ENCODE measurements around the gene ZNF598. TPM values are rescaled to one million over a fixed set of nuclear protein-coding genes. Genes with fewer than 3 reads are reported as not detected.

ZNF598 gene
- total RNA-seq, 1 experiment from 2014 or later = 85.7 TPM

DNA sequence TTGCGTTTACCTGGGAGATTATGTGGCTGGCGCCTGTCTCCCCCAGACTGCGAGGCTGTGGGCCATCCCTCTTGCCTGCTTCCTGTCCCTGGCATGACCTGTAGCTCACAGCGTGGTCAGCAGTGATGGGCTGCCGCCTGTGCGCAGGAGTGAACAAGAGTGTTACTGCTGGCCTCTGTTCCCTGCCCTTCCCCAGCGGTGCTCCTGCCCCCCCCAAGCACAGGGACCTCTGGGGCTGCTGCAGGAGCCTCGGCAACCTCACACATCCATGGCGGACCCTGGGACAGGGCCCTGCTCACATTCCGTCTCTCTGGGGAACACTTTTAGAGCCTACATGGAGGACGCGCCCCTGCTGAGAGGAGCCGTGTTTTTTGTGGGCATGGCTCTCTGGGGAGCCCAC lies 48.8 kb upstream of the ZNF598 start:
- Histone ChIP-seq H3K36me3 (ENCODE audit: control insufficient read depth, insufficient read depth, low read length) (no peaks in the 10 kb centered on the region), H3K4me3 (ENCODE audit: low read depth in 2 of 2, low read length in 2 of 2) (no peak overlapping the region), H3K27ac (ENCODE audit: low read length) (no peak overlapping the region), H3K27me3 (ENCODE audit: control insufficient read depth, insufficient read depth, low read length) (no peaks in the 10 kb centered on the region), H3K9me3 (ENCODE audit: control insufficient read depth, insufficient read depth, low read depth, low read length) (no peaks in the 10 kb centered on the region), H3K4me1 (ENCODE audit: control insufficient read depth, insufficient read depth, low read length) (no peaks in the 10 kb centered on the region)
- POLR2A ChIA-PET = no interaction called here
- in situ Hi-C loops (cut with HindIII; ENCODE audit: low pct_unique_long_range_greater_than_20kb, low sequenced_read_pairs) (no loop called here), intact Hi-C loops (cut with micrococcal nuclease; ENCODE audit: unreplicated experiment) (no loop called here)
- DNase-seq (ENCODE audit: low read depth, low spot score) = no peak
- no TSS peak for BruUV-seq (replicated peaks)
- CTCF ChIA-PET = no interaction called here
- ATAC-seq = no peak
- TF ChIP-seq POLR2AphosphoS5 (IDR thresholded peaks at IDR 0.05; ENCODE audit: low read depth, low read length) (no peak), SIN3A (IDR thresholded peaks at IDR 0.05; ENCODE audit: borderline replicate concordance, insufficient read depth, low read depth, low read length) (no peak), TCF7L2 (IDR thresholded peaks at IDR 0.05; ENCODE audit: low read depth, low read length) (no peak)
- TF ChIP-seq, protein P1, sequence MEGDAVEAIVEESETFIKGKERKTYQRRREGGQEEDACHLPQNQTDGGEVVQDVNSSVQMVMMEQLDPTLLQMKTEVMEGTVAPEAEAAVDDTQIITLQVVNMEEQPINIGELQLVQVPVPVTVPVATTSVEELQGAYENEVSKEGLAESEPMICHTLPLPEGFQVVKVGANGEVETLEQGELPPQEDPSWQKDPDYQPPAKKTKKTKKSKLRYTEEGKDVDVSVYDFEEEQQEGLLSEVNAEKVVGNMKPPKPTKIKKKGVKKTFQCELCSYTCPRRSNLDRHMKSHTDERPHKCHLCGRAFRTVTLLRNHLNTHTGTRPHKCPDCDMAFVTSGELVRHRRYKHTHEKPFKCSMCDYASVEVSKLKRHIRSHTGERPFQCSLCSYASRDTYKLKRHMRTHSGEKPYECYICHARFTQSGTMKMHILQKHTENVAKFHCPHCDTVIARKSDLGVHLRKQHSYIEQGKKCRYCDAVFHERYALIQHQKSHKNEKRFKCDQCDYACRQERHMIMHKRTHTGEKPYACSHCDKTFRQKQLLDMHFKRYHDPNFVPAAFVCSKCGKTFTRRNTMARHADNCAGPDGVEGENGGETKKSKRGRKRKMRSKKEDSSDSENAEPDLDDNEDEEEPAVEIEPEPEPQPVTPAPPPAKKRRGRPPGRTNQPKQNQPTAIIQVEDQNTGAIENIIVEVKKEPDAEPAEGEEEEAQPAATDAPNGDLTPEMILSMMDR (IDR thresholded peaks at IDR 0.05) = no peak
- TF ChIP-seq, protein P2, sequence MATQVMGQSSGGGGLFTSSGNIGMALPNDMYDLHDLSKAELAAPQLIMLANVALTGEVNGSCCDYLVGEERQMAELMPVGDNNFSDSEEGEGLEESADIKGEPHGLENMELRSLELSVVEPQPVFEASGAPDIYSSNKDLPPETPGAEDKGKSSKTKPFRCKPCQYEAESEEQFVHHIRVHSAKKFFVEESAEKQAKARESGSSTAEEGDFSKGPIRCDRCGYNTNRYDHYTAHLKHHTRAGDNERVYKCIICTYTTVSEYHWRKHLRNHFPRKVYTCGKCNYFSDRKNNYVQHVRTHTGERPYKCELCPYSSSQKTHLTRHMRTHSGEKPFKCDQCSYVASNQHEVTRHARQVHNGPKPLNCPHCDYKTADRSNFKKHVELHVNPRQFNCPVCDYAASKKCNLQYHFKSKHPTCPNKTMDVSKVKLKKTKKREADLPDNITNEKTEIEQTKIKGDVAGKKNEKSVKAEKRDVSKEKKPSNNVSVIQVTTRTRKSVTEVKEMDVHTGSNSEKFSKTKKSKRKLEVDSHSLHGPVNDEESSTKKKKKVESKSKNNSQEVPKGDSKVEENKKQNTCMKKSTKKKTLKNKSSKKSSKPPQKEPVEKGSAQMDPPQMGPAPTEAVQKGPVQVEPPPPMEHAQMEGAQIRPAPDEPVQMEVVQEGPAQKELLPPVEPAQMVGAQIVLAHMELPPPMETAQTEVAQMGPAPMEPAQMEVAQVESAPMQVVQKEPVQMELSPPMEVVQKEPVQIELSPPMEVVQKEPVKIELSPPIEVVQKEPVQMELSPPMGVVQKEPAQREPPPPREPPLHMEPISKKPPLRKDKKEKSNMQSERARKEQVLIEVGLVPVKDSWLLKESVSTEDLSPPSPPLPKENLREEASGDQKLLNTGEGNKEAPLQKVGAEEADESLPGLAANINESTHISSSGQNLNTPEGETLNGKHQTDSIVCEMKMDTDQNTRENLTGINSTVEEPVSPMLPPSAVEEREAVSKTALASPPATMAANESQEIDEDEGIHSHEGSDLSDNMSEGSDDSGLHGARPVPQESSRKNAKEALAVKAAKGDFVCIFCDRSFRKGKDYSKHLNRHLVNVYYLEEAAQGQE (IDR thresholded peaks at IDR 0.05; ENCODE audit: insufficient read depth in 1 of 2, low read depth in 2 of 2, low read length in 1 of 2) = no peak

DNA sequence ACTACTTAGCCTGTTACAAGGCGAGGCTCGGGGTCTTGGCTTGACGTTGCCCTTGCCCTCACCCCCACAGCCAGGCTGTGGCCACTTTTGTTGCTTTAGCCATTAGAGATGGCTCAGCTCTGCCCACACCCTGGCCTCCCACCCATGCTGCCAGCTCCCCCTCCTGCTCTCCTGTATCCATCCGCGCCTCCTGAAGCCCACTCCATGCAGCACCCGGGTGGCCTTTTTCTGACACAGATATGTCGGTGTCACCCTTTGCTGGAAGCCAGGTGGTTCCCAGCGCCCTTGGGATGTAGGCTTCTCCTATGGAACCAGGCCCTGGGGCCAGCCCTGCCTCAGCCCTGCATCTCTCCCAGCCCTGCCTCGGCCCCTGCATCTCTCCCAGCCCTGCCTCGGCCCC lies 47.8 kb upstream of the ZNF598 start:
- Histone ChIP-seq H3K27me3 (ENCODE audit: control insufficient read depth, insufficient read depth, low read length) (no peaks in the 10 kb centered on the region), H3K9me3 (ENCODE audit: control insufficient read depth, insufficient read depth, low read depth, low read length) (no peaks in the 10 kb centered on the region), H3K27ac (ENCODE audit: low read length) (no peak overlapping the region), H3K4me1 (ENCODE audit: control insufficient read depth, insufficient read depth, low read length) (no peaks in the 10 kb centered on the region), H3K4me3 (ENCODE audit: low read depth in 2 of 2, low read length in 2 of 2) (no peak overlapping the region), H3K36me3 (ENCODE audit: control insufficient read depth, insufficient read depth, low read length) (no peaks in the 10 kb centered on the region)
- intact Hi-C loops (cut with micrococcal nuclease; ENCODE audit: unreplicated experiment) = no loop called here
- DNase-seq (ENCODE audit: low read depth, low spot score) = no peak
- BruUV-seq (replicated peaks) = no TSS peak
- no peak for TF ChIP-seq SIN3A (IDR thresholded peaks at IDR 0.05; ENCODE audit: borderline replicate concordance, insufficient read depth, low read depth, low read length)
- TF ChIP-seq TCF7L2 (IDR thresholded peaks at IDR 0.05; ENCODE audit: low read depth, low read length) = no peak
- TF ChIP-seq POLR2AphosphoS5 (IDR thresholded peaks at IDR 0.05; ENCODE audit: low read depth, low read length) = no peak
- ChIA-PET POLR2A (no interaction called here), CTCF (interaction anchor here (0.9 to 1.3 kb wide), 3 partner anchors 9 to 83 kb away, joined by 3 to 4 read pairs (median 3); partner anchors contain the start of gene TSC2)
- in situ Hi-C loops (cut with HindIII; ENCODE audit: low pct_unique_long_range_greater_than_20kb, low sequenced_read_pairs) = no loop called here
- no peak for ATAC-seq

DNA sequence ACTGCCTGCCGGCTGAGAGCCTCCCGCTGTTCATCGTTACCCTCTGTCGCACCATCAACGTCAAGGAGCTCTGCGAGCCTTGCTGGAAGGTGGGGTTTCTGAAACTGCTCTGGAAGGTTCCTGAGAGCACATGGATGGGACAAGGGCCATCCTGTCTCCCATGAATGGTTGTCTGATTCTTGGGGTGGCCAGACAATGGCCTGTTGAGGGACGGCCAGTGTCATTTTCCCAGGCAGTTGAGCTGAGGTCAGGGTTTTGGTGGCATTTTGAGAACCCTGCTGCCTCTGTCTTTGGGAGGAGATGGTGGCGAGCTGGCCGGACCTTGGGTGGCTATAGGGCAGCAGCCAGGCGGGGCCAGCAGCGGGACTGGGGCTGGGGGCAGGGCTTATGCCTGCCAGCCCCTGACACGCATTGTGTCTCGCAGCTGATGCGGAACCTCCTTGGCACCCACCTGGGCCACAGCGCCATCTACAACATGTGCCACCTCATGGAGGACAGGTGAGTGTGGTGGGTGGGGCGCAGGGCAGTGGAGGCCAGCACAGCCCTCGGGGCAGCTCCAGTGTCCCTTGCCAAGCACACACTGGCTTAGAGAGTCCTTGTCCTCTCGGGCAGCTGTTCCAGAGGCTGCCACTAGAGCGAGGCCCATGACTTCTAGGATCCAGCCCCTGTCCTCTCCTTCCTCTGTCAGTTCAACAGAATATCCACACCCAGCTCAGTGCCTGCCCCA lies 47.2 kb upstream of the ZNF598 start:
- intact Hi-C loops (cut with micrococcal nuclease; ENCODE audit: unreplicated experiment) = no loop called here
- BruUV-seq (replicated peaks) = no TSS peak
- TF ChIP-seq, protein P1 (IDR thresholded peaks at IDR 0.05) = no peak; the same call in 1 of the 2 replicates
- TF ChIP-seq SIN3A (IDR thresholded peaks at IDR 0.05; ENCODE audit: borderline replicate concordance, insufficient read depth, low read depth, low read length) (no peak), POLR2AphosphoS5 (IDR thresholded peaks at IDR 0.05; ENCODE audit: low read depth, low read length) (no peak)
- TF ChIP-seq, protein P2 (IDR thresholded peaks at IDR 0.05; ENCODE audit: insufficient read depth in 1 of 2, low read depth in 2 of 2, low read length in 1 of 2) = no peak
- no peak overlapping the region for H3K4me3 ChIP-seq (ENCODE audit: low read depth in 2 of 2, low read length in 2 of 2)
- ATAC-seq (peak; percentile 84), DNase-seq (ENCODE audit: low read depth, low spot score) (no peak)
- H3K36me3 ChIP-seq (ENCODE audit: control insufficient read depth, insufficient read depth, low read length) = no peaks in the 10 kb centered on the region
- no peak overlapping the region for H3K27ac ChIP-seq (ENCODE audit: low read length)
- ChIA-PET CTCF (interaction anchor here (0.6 to 1.9 kb wide), 6 partner anchors 9 to 84 kb away, joined by 3 to 12 read pairs (median 4); partner anchors contain the start of genes NHERF2 and TSC2), POLR2A (no interaction called here)
- no peaks in the 10 kb centered on the region for H3K27me3 ChIP-seq (ENCODE audit: control insufficient read depth, insufficient read depth, low read length)
- H3K4me1 ChIP-seq (ENCODE audit: control insufficient read depth, insufficient read depth, low read length) = no peaks in the 10 kb centered on the region
- H3K9me3 ChIP-seq (ENCODE audit: control insufficient read depth, insufficient read depth, low read depth, low read length) = no peaks in the 10 kb centered on the region
- in situ Hi-C loops (cut with HindIII; ENCODE audit: low pct_unique_long_range_greater_than_20kb, low sequenced_read_pairs) = no loop called here
